Hepatocyte (in vitro differentiated cells): Measurements from ENCODE around the gene CLDN18.

ENCODE experiments used
- EZH2 ChIP-seq: fragments of 200-600 bp; sonication (generic); IDR thresholded peaks from 2 replicates; pipeline ENCODE4 v1.6.1; 2016; ENCODE audit warnings: antibody characterized with exemption, mild to moderate bottlenecking, borderline replicate concordance
- TF ChIP-seq, protein P1 (sequence below): fragments of 200-600 bp; sonication (generic); IDR thresholded peaks from 2 replicates; pipeline ENCODE4 v1.5.1; 2016; ENCODE audit warnings: antibody characterized with exemption, mild to moderate bottlenecking; ENCODE audit not compliant: poor library complexity

DNA sequence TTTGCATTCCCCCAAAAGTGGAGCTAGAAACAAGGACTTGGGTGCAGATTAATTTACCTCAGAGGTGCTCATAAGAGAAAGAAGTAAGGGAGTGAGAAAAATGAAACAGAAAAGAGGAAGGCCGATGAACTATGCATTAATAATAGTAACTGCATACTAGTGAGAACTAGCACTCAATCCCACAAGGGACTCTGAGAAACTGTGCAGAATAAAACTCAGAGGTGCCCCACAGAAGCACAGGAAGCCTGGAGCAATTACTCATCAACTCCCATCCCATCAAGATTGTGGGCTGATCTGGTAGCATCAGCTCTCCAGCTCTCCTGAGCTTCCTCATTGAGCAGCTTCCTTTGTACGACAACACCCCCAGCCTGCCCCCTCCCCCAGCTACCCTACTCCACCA, 50.8 kb downstream of the CLDN18 start:
- TF ChIP-seq, protein P1, sequence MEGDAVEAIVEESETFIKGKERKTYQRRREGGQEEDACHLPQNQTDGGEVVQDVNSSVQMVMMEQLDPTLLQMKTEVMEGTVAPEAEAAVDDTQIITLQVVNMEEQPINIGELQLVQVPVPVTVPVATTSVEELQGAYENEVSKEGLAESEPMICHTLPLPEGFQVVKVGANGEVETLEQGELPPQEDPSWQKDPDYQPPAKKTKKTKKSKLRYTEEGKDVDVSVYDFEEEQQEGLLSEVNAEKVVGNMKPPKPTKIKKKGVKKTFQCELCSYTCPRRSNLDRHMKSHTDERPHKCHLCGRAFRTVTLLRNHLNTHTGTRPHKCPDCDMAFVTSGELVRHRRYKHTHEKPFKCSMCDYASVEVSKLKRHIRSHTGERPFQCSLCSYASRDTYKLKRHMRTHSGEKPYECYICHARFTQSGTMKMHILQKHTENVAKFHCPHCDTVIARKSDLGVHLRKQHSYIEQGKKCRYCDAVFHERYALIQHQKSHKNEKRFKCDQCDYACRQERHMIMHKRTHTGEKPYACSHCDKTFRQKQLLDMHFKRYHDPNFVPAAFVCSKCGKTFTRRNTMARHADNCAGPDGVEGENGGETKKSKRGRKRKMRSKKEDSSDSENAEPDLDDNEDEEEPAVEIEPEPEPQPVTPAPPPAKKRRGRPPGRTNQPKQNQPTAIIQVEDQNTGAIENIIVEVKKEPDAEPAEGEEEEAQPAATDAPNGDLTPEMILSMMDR: no peak
- TF ChIP-seq EZH2: no peak
